Subcutaneous adipose tissue (tissue), 4 donors: ENCODE data around the gene MUC2. TPM values are rescaled to one million over a fixed set of nuclear protein-coding genes. Genes with fewer than 3 reads are reported as not detected.

Experiments
- total RNA-seq, 4 donors: library from RNA; depleted of rRNA; stranded (reverse); fragments of >200 nt; gene quantifications; one replicate each; pipeline ENCODE4 v1.1.0, GENCODE V29; 2016
- TF ChIP-seq, protein P1 (sequence below): fragments of 450-650 bp; IDR thresholded peaks from one replicate; pipeline ENCODE4 v1.5.1; 2016; ENCODE audit warnings: low read depth, mild to moderate bottlenecking, control low read depth, antibody characterized with exemption, moderate library complexity

The MUC2 gene
- total RNA-seq, 4 donors from 2014 or later: under 0.01 to 1.3 TPM; not detected in 2

DNA sequence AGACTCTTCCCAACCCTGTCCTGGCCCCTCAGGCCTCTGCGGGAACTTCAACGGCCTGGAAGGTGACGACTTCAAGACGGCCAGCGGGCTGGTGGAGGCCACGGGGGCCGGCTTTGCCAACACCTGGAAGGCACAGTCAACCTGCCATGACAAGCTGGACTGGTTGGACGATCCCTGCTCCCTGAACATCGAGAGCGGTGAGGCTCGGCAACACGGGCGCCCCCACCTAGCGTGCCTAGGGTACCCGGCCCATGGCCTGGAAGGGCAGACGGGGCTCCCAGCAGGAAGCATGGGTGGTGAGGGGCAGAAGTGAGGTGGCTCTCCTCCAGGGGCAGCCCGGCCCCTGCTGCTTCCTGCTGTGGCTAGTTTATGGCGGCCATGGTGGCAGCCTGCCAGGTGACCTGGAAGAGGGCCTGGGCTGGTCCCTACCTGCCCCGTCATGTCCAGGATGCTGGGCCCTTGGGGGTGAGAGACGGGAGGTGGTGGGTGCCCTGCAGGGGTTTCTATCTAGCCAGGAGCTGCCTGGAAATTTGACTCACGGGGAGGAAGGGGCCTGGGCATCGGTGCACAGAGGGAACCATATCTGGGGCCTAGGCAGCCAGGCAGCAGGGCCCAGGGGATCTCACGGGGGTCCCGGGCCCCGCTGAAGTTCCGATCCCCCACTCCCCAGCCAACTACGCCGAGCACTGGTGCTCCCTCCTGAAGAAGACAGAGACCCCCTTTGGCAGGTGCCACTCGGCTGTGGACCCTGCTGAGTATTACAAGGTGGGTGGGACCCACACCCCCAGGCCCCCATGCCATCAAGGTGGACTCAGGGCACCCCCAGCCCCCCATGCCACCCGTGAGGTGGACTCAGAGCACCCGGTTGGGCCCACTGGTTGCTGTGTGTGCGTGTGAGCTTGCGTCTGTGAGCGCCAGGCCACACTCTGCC lies 9.2 kb downstream of the MUC2 start:
- TF ChIP-seq, protein P1, sequence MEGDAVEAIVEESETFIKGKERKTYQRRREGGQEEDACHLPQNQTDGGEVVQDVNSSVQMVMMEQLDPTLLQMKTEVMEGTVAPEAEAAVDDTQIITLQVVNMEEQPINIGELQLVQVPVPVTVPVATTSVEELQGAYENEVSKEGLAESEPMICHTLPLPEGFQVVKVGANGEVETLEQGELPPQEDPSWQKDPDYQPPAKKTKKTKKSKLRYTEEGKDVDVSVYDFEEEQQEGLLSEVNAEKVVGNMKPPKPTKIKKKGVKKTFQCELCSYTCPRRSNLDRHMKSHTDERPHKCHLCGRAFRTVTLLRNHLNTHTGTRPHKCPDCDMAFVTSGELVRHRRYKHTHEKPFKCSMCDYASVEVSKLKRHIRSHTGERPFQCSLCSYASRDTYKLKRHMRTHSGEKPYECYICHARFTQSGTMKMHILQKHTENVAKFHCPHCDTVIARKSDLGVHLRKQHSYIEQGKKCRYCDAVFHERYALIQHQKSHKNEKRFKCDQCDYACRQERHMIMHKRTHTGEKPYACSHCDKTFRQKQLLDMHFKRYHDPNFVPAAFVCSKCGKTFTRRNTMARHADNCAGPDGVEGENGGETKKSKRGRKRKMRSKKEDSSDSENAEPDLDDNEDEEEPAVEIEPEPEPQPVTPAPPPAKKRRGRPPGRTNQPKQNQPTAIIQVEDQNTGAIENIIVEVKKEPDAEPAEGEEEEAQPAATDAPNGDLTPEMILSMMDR: no peak

GRCh38 chr11:1084561-1085439 lies 10.1 kb downstream of the MUC2 start:
- TF ChIP-seq, protein P1: no peak

- TF ChIP-seq, protein P1: no peak
Observed at GRCh38 chr11:1085440-1086170, 10.9 kb downstream of the MUC2 start.

GRCh38 chr11:1086171-1087102 lies 11.8 kb downstream of the MUC2 start:
- TF ChIP-seq, protein P1: no peak

GRCh38 chr11:1087279-1087960 lies 12.7 kb downstream of the MUC2 start:
- TF ChIP-seq, protein P1: no peak
